GM23338 (cell line): Measurements from ENCODE around the gene SNF8. TPM values are rescaled to one million over a fixed set of nuclear protein-coding genes. Genes with fewer than 3 reads are reported as not detected.

Experiments used
- ATAC-seq: fragments of 200-7000 bp; cut with Tn5 transposase; 3 replicates; pipeline ENCODE4 v1.9.1; 2020
- DNase-seq: peaks from one replicate; pipeline ENCODE4 v3.0.0-alpha.2; 2015; ENCODE audit warnings: low spot score
- H2AFZ ChIP-seq: fragments of 200-600 bp; sonication (generic); 2 replicates; pipeline ENCODE4 v1.8.0; 2016; ENCODE audit warnings: antibody characterized with exemption, mild to moderate bottlenecking, moderate library complexity
- H3F3A ChIP-seq: fragments of 200-600 bp; sonication (generic); replicated peaks from 2 replicates; pipeline ENCODE4 v1.8.0; 2017; ENCODE audit warnings: antibody characterized with exemption, mixed run types, low read depth
- H3K27ac ChIP-seq: fragments of 200-600 bp; sonication (generic); 2 replicates; pipeline ENCODE4 v1.6.1; 2016; ENCODE audit warnings: low read depth
- H3K27me3 ChIP-seq: fragments of 200-600 bp; sonication (generic); 2 replicates; pipeline ENCODE4 v1.8.0; 2016; ENCODE audit warnings: mild to moderate bottlenecking, mixed run types, moderate library complexity; ENCODE audit not compliant: insufficient read depth
- H3K36me3 ChIP-seq: fragments of 200-600 bp; sonication (generic); 2 replicates; pipeline ENCODE4 v1.8.0; 2016; ENCODE audit warnings: mild to moderate bottlenecking; ENCODE audit not compliant: insufficient read depth
- H3K4me1 ChIP-seq: fragments of 200-600 bp; sonication (generic); 2 replicates; pipeline ENCODE4 v1.8.0; 2016; ENCODE audit warnings: mild to moderate bottlenecking, moderate library complexity; ENCODE audit not compliant: insufficient read depth
- H3K4me2 ChIP-seq: fragments of 200-600 bp; sonication (generic); 2 replicates; pipeline ENCODE4 v1.7.1; 2017; ENCODE audit warnings: mixed run types
- H3K4me3 ChIP-seq: fragments of 200-600 bp; sonication (generic); 2 replicates; pipeline ENCODE4 v1.6.1; 2016; ENCODE audit warnings: mixed run types
- H3K79me2 ChIP-seq: fragments of 200-600 bp; sonication (generic); replicated peaks from 2 replicates; pipeline ENCODE4 v1.8.0; 2017; ENCODE audit warnings: mild to moderate bottlenecking; ENCODE audit not compliant: insufficient read depth
- H3K9me2 ChIP-seq: fragments of 200-600 bp; sonication (generic); 2 replicates; pipeline ENCODE4 v1.8.0; 2017; ENCODE audit not compliant: insufficient read depth
- H4K20me1 ChIP-seq: fragments of 200-600 bp; sonication (generic); replicated peaks from 2 replicates; pipeline ENCODE4 v1.8.0; 2017; ENCODE audit warnings: mild to moderate bottlenecking; ENCODE audit not compliant: insufficient read depth
- H3K27ac Mint-ChIP-seq: 2 replicates; pipeline ENCODE4 v1.8.0; 2020; ENCODE audit warnings: inconsistent platforms, mild to moderate bottlenecking, moderate library complexity, mixed read lengths
- H3K27me3 Mint-ChIP-seq: 3 replicates; pipeline ENCODE4 v1.8.0; 2022; ENCODE audit warnings: low read depth, mild to moderate bottlenecking, moderate library complexity, mixed read lengths, inconsistent platforms; ENCODE audit not compliant: insufficient read depth, poor library complexity
- H3K36me3 Mint-ChIP-seq: 3 replicates; pipeline ENCODE4 v1.8.0; 2021; ENCODE audit warnings: low read depth, mild to moderate bottlenecking, inconsistent platforms, moderate library complexity, mixed read lengths
- H3K4me1 Mint-ChIP-seq: 3 replicates; pipeline ENCODE4 v1.8.0; 2020; ENCODE audit warnings: mild to moderate bottlenecking, inconsistent platforms, mixed read lengths
- H3K4me3 Mint-ChIP-seq: 3 replicates; pipeline ENCODE4 v1.8.0; 2021; ENCODE audit warnings: moderate library complexity, mild to moderate bottlenecking, inconsistent platforms, mixed read lengths
- H3K9me3 Mint-ChIP-seq: 3 replicates; pipeline ENCODE4 v1.8.0; 2020; ENCODE audit warnings: moderate library complexity, mild to moderate bottlenecking, inconsistent platforms, mixed read lengths
- CREB1 ChIP-seq: fragments of 250-450 bp; sonication (Bioruptor Pico); IDR thresholded peaks from 2 replicates; pipeline ENCODE4 v1.5.0; 2020; ENCODE audit warnings: low read depth, mild to moderate bottlenecking, moderate library complexity
- ETS1 ChIP-seq: IDR thresholded peaks from 2 replicates; pipeline ENCODE4 v1.6.1; 2016; ENCODE audit warnings: antibody characterized with exemption
- JUNB ChIP-seq: IDR thresholded peaks from one replicate; pipeline ENCODE4 v1.6.1; 2016; ENCODE audit warnings: antibody characterized with exemption; ENCODE audit not compliant: unreplicated experiment
- REST ChIP-seq: IDR thresholded peaks from one replicate; pipeline ENCODE4 v1.6.1; 2018; ENCODE audit warnings: antibody characterized with exemption; ENCODE audit not compliant: unreplicated experiment
- ZNF114 ChIP-seq: fragments of 250-450 bp; sonication (Bioruptor Pico); IDR thresholded peaks from 2 replicates; pipeline ENCODE4 v1.5.0; 2020; ENCODE audit warnings: mild to moderate bottlenecking, moderate library complexity
- ZNF331 ChIP-seq: fragments of 250-450 bp; sonication (Bioruptor Pico); IDR thresholded peaks from 2 replicates; pipeline ENCODE4 v1.5.0; 2020; ENCODE audit warnings: low read depth, mild to moderate bottlenecking, moderate library complexity
- ZNF462 ChIP-seq: fragments of 250-450 bp; sonication (Bioruptor Pico); IDR thresholded peaks from 2 replicates; pipeline ENCODE4 v1.5.0; 2020; ENCODE audit warnings: mild to moderate bottlenecking, moderate library complexity
- polyA plus RNA-seq: library from polyadenylated mRNA; unstranded; fragments of >200 nt; fragmentation: Nextera tagmentation; extraction: Ambion mirVana; gene quantifications from 2 replicates; pipeline ENCODE4 v1.2.1, GENCODE V29; 2016
- total RNA-seq: library from RNA; depleted of rRNA; stranded (reverse); fragments of >200 nt; shearing (Covaris generic); gene quantifications from 2 replicates; pipeline ENCODE4 v1.2.3, GENCODE V29; 2014

SNF8 gene
- total and polyA plus RNA-seq, 2 experiments from 2014 or later = 88.5 to 113 TPM

- Histone ChIP-seq H3K36me3 (peaks cover 74% of the 10 kb centered on the region), H3K27ac (no peak overlapping the region), H3K4me1 (peaks cover 4% of the 10 kb centered on the region), H3K4me3 (no peak overlapping the region), H3K79me2 (peaks cover 58% of the 10 kb centered on the region), H3F3A (peaks cover 13% of the 10 kb centered on the region), H3K4me2 (no peak overlapping the region), H4K20me1 (peaks cover 50% of the 10 kb centered on the region), H3K9me2 (no peaks in the 10 kb centered on the region), H2AFZ (no peak overlapping the region), H3K27me3 (no peaks in the 10 kb centered on the region)
- ATAC-seq = no peak
- H3K27ac Mint-ChIP-seq = no peak overlapping the region
- no peak overlapping the region for H3K4me3 Mint-ChIP-seq
- no peak for DNase-seq
- H3K27me3 Mint-ChIP-seq = no peaks in the 10 kb centered on the region
- H3K4me1 Mint-ChIP-seq = peaks cover 10% of the 10 kb centered on the region; the same call in 2 of the 3 replicates
- H3K36me3 Mint-ChIP-seq = peaks cover 94% of the 10 kb centered on the region
- TF ChIP-seq CREB1 (CRISPR knock-in tag) (no peak), REST (no peak), ZNF114 (CRISPR knock-in tag) (no peak), ETS1 (no peak), JUNB (no peak), ZNF462 (no peak), ZNF331 (CRISPR knock-in tag) (no peak)
- H3K9me3 Mint-ChIP-seq = no peaks in the 10 kb centered on the region
These were observed 29.0 kb downstream of the SNF8 start for GRCh38 chr17:48915459-48916282.
